Kasumi-1 (cell line): ENCODE measurements around the gene CEP192.

Experiments used
- DNase-seq, 2 experiments: peaks; one replicate each; lab custom pipeline; 2025; lab: John Stamatoyannopoulos, UW

The CEP192 gene

GRCh38 chr18:13145636-13146190, 154.6 kb downstream of the CEP192 start:
- no peak for DNase-seq

- DNase-seq: peak; percentile 68 to 77
These were observed 156.0 kb downstream of the CEP192 start for GRCh38 chr18:13147130-13147529.

- no peak for DNase-seq
These were observed 160.5 kb downstream of the CEP192 start for GRCh38 chr18:13151656-13152055.

GRCh38 chr18:13158428-13158827, 167.3 kb downstream of the CEP192 start:
- no peak for DNase-seq

GRCh38 chr18:13159579-13159978, 168.4 kb downstream of the CEP192 start:
- DNase-seq: peak; percentile 58 to 74

- DNase-seq: no peak
These were observed 170.2 kb downstream of the CEP192 start for GRCh38 chr18:13161276-13161899.

- DNase-seq: no peak
These were observed 172.2 kb downstream of the CEP192 start for GRCh38 chr18:13163167-13163927.

- no peak for DNase-seq
These were observed 173.2 kb downstream of the CEP192 start for GRCh38 chr18:13164406-13164805.

- no peak for DNase-seq
These were observed 174.7 kb downstream of the CEP192 start for GRCh38 chr18:13165636-13166423.

GRCh38 chr18:13173578-13174145, 182.5 kb downstream of the CEP192 start:
- no peak for DNase-seq
